Endodermal cell (in vitro differentiated cells): ENCODE data around the gene SMG7. TPM values are rescaled to one million over a fixed set of nuclear protein-coding genes. Genes with fewer than 3 reads are reported as not detected.

Experiments used
- DNase-seq: peaks from one replicate; pipeline ENCODE4 v3.0.0-alpha.2; 2017
- H3K27ac ChIP-seq: 2 replicates; pipeline ENCODE4 v1.5.1; 2013; ENCODE audit warnings: mild to moderate bottlenecking, low read depth, low read length, moderate library complexity
- H3K27me3 ChIP-seq: 2 replicates; pipeline ENCODE4 v1.6.1; 2013; ENCODE audit warnings: mild to moderate bottlenecking, low read length, moderate library complexity; ENCODE audit not compliant: insufficient read depth, control insufficient read depth, poor library complexity, severe bottlenecking
- H3K36me3 ChIP-seq: 2 replicates; pipeline ENCODE4 v1.7.0; 2013; ENCODE audit warnings: mild to moderate bottlenecking, low read length, moderate library complexity; ENCODE audit not compliant: control insufficient read depth, insufficient read depth
- H3K4me1 ChIP-seq: one replicate; pipeline ENCODE4 v1.7.0; 2013; ENCODE audit warnings: low read length; ENCODE audit not compliant: control insufficient read depth, insufficient read depth
- H3K4me3 ChIP-seq: 2 replicates; pipeline ENCODE4 v1.5.1; 2013; ENCODE audit warnings: mild to moderate bottlenecking, low read length, moderate library complexity
- H3K9ac ChIP-seq: 2 replicates; pipeline ENCODE4 v1.6.1; 2013; ENCODE audit warnings: mild to moderate bottlenecking, low read length, moderate library complexity; ENCODE audit not compliant: poor library complexity, severe bottlenecking; ENCODE audit errors: extremely low read depth
- H3K9me3 ChIP-seq: 2 replicates; pipeline ENCODE4 v1.6.1; 2013; ENCODE audit warnings: mild to moderate bottlenecking, low read length, moderate library complexity; ENCODE audit not compliant: control insufficient read depth
- H3K27ac Mint-ChIP-seq: 2 replicates; pipeline ENCODE4 v1.8.0; 2020; ENCODE audit warnings: mixed read lengths
- H3K27me3 Mint-ChIP-seq: 2 replicates; pipeline ENCODE4 v1.8.0; 2021; ENCODE audit warnings: mild to moderate bottlenecking, mixed read lengths; ENCODE audit not compliant: insufficient read depth
- H3K36me3 Mint-ChIP-seq: 2 replicates; pipeline ENCODE4 v1.8.0; 2020; ENCODE audit warnings: low read depth, mixed read lengths
- H3K4me1 Mint-ChIP-seq: 2 replicates; pipeline ENCODE4 v1.8.0; 2020; ENCODE audit warnings: mixed read lengths
- H3K4me3 Mint-ChIP-seq: 2 replicates; pipeline ENCODE4 v1.8.0; 2020; ENCODE audit warnings: mild to moderate bottlenecking, moderate library complexity, mixed read lengths
- H3K9me3 Mint-ChIP-seq: 2 replicates; pipeline ENCODE4 v1.8.0; 2020; ENCODE audit warnings: mild to moderate bottlenecking, mixed read lengths
- CTCF ChIP-seq: fragments of 200-600 bp; sonication (generic); conservative IDR thresholded peaks from 2 replicates; pipeline ENCODE4 v1.5.0; 2021; ENCODE audit warnings: antibody characterized with exemption, mild to moderate bottlenecking
- WGBS, 2 experiments: methylation state at CpG; one replicate each; pipeline versions ENCODE4 v1.1.5 to v1.1.7; 2013; ENCODE audit warnings: missing lambda C conversion rate in 2 of 2, mixed read lengths in 1 of 2; ENCODE audit not compliant: insufficient coverage in 1 of 2, insufficient read length in 1 of 2; 5-methylcytosine and 5-hydroxymethylcytosine counted together
- total RNA-seq, 2 donors: library from RNA; stranded (reverse); fragmentation: NEBNext Ultra II Directional in 1 of 2; extraction: Animal tissue kit (Norgen Biotek cat#: 25700) in 1 of 2; gene quantifications; 2 replicates in 1 of 2; 3 replicates in 1 of 2; pipeline ENCODE4 v1.2.1, GENCODE V29; 2021

SMG7 gene
- total RNA-seq, 2 donors from 2014 or later = 60.5 to 75.9 TPM

- DNase-seq = no peak
- Mint-ChIP-seq H3K9me3 (no peaks in the 10 kb centered on the region), H3K27ac (peak overlapping the region; percentile 77), H3K4me3 (peak overlapping the region; percentile 95), H3K36me3 (no peaks in the 10 kb centered on the region), H3K27me3 (no peaks in the 10 kb centered on the region), H3K4me1 (peaks cover 11% of the 10 kb centered on the region)
- no peaks in the 10 kb centered on the region for H3K9me3 ChIP-seq
- peak overlapping the region; percentile 96 for H3K9ac ChIP-seq
- 23 to 29% methylated on average over 9 of the region's 9 CpGs for WGBS, 2 experiments
- TF ChIP-seq CTCF = no peak
- H3K27me3 ChIP-seq = no peaks in the 10 kb centered on the region
- H3K4me3 ChIP-seq = peak overlapping the region; percentile 89
- H3K36me3 ChIP-seq = peaks cover 10% of the 10 kb centered on the region
- no peak overlapping the region for H3K27ac ChIP-seq
- H3K4me1 ChIP-seq = no peaks in the 10 kb centered on the region
Measured at GRCh38 chr1:183473217-183473536, 878 bp downstream of the SMG7 start.

- H3K27me3 Mint-ChIP-seq = no peaks in the 10 kb centered on the region
- no peaks in the 10 kb centered on the region for H3K9me3 Mint-ChIP-seq
- peaks cover 37% of the 10 kb centered on the region for H3K4me1 Mint-ChIP-seq
- Histone ChIP-seq H3K9ac (no peak overlapping the region), H3K27ac (no peak overlapping the region), H3K9me3 (no peaks in the 10 kb centered on the region), H3K4me3 (peak overlapping the region; percentile 89), H3K4me1 (peaks cover 10% of the 10 kb centered on the region), H3K36me3 (peaks cover 10% of the 10 kb centered on the region), H3K27me3 (no peaks in the 10 kb centered on the region)
- H3K4me3 Mint-ChIP-seq = no peak overlapping the region
- no peak for TF ChIP-seq CTCF
- 86 to 100% methylated on average over 3 of the region's 3 CpGs for WGBS, 2 experiments
- H3K36me3 Mint-ChIP-seq = no peaks in the 10 kb centered on the region
- no peak overlapping the region for H3K27ac Mint-ChIP-seq
- DNase-seq = no peak
Measured at GRCh38 chr1:183476081-183476480, 3.8 kb downstream of the SMG7 start.

- Mint-ChIP-seq H3K9me3 (no peaks in the 10 kb centered on the region), H3K27me3 (no peaks in the 10 kb centered on the region), H3K4me3 (no peak overlapping the region), H3K4me1 (peaks cover 53% of the 10 kb centered on the region), H3K36me3 (no peaks in the 10 kb centered on the region), H3K27ac (no peak overlapping the region)
- H3K9me3 ChIP-seq = no peaks in the 10 kb centered on the region
- no peak overlapping the region for H3K4me3 ChIP-seq
- DNase-seq = no peak
- H3K36me3 ChIP-seq = peaks cover 10% of the 10 kb centered on the region
- H3K27me3 ChIP-seq = no peaks in the 10 kb centered on the region
- WGBS, 2 experiments = 93 to 100% methylated on average over 2 to 3 of the region's 3 CpGs
- no peak overlapping the region for H3K9ac ChIP-seq
- no peak overlapping the region for H3K27ac ChIP-seq
- TF ChIP-seq CTCF = no peak
- peaks cover 20% of the 10 kb centered on the region for H3K4me1 ChIP-seq
Measured at GRCh38 chr1:183477986-183478781, 5.9 kb downstream of the SMG7 start.
